Stimulated activated naive CD8-positive, alpha-beta T cell treated with anti-CD3 and anti-CD28 coated beads, Interleukin-15, Interleukin-2, amounts not matched to agents 100 U/mL and 50 U/mL, for 24 hours (primary cell): ENCODE results near the gene FAM229A.

Experiments
- ATAC-seq: fragments of 150-1000 bp; cut with Tn5 transposase; one replicate; pipeline ENCODE4 v1.10.0; 2021
- DNase-seq: peaks from one replicate; pipeline ENCODE4 v3.0.0; 2021

Gene FAM229A

GRCh38 chr1:32330558-32331151 lies 31.6 kb downstream of the FAM229A start:
- DNase-seq: no peak
- no peak for ATAC-seq

- ATAC-seq: no peak
- DNase-seq: no peak
Observed at GRCh38 chr1:32329931-32330466, 32.3 kb downstream of the FAM229A start.

GRCh38 chr1:32327204-32327603 lies 35.1 kb downstream of the FAM229A start:
- DNase-seq (no peak), ATAC-seq (no peak)

- DNase-seq: no peak
Observed at GRCh38 chr1:32321712-32322291, 40.5 kb downstream of the FAM229A start.

DNA sequence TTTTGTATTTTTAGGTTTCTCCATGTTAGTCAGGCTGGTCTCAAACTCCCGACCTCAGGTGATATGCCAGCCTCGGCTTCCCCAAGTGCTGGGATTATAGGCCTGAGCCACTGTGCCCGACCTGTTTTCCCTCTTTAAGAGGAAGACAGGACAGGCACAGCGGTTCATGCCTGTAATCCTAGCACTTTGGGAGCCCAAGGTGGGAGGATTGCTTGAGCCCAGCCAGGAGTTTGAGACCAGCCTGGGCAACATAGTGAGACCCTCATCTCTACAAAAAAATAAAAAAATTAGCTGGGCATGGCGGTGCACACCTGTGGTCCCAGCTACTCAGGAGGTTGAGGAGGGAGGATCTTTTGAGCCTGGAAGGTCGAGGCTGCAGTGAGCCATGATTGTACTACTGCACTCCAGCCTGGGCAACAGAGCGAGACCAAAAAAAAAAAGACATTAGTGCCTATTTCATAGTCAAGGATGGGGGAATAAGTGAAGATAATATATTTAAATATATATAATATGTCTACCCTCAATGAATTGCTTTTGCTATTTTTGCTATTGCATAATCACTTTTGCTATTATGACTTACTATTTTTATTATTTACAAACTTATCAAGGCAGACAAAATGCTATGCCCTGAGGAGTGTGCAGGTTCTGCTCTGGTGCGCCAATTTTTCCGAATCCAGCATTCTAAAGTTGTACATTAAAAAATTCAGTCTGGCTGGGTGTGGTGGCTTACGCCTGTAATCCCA lies 44.0 kb downstream of the FAM229A start:
- ATAC-seq (no peak), DNase-seq (no peak)

More at GRCh38 chr1:32321712-32322291, 40.5 kb downstream of the FAM229A start:
- no peak for ATAC-seq

DNA sequence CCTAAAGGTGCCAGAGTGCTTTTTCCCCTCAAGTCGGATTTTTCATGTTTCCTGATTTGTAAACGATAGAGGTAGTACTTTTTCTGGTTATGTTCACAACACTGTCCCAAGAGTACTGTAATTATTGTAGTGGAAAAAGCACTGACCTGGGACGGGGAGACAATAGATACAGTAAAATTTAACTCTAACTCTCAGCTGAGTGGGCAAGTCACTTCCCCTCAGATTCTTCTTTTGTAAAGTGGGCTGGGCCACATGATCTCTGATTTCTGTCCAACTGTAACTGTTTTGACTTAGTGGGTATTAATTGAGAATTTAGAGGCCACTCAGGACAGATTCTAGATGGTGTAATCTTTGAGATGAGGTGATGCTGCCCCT lies 45.4 kb downstream of the FAM229A start:
- DNase-seq (no peak), ATAC-seq (no peak)

DNA sequence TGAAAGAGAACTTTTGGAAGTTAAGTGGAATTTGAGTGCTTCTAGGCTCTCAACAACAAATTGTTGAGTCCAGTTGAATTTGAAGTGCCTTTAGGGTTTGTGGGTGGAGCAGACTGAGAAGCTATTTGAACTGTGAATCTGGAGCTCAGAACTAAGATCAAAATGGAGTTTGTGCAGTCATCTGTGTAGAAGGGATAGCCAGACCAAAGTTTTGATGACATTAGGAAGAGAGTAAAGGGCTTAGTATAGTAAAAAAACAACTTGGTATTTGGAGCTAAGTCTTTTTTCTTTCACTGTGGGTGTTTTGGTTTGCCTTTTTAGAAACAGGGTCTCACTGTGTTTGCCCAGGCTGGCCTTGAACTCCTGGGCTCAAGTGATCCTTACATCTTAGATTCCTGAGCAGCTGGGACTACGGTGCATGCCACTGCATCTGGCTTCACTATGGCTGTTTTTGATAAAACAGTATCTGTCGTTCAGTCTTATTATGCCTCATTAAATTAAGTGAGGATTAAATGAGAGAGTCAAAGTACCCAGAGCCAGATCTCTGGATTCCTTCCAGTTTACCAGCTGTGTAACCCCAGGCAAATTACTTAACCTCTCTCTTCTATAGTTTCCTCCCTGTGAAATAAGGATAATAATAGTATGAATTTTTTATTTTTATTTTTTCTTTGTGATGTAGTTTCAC lies 50.4 kb downstream of the FAM229A start:
- DNase-seq (no peak), ATAC-seq (no peak)
